ENCODE measurements around the gene UNC50.
A peak's percentile ranks its signal among the peaks of the same experiment; 100 is the strongest.
"Not testable (repeated sequence)": the region's sequence is repeated elsewhere in the genome, so short reads cannot be mapped to it uniquely, and the experiment has no call there.

UNC50 gene

DNA sequence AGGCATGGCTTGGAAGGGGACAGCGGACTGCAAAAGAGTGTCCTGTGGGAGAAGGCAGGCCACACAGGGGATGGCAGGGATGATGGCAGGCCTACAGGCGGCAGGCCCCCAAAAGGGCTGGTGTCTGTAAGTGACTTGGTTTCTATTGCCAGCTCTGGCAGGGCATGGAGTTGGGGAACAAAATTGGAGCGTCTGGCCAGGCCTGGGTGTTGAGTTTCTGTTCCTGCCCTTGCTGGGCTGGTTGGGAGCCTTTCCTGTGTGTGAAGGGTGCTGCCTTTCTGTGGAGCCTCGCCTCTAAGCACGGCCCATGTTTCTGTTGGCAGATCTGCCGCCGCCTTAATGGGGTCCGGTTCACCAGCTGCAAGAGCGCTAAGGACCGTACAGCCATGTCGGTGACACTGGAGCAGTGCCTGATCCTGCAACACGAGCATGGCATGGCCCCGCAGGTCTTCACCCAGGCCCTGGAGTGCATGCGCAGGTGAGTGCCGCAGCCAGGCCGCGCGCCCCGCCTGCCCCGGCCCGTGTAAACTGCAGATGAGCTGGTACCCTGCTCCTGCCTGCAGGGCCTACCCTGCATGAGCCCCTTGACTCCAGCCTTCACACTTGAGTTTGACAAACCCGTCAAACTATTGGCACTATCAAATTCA is 31.6 kb upstream of the UNC50 start:
- DNase-seq (ENCODE audit: low read depth): no peak

DNA sequence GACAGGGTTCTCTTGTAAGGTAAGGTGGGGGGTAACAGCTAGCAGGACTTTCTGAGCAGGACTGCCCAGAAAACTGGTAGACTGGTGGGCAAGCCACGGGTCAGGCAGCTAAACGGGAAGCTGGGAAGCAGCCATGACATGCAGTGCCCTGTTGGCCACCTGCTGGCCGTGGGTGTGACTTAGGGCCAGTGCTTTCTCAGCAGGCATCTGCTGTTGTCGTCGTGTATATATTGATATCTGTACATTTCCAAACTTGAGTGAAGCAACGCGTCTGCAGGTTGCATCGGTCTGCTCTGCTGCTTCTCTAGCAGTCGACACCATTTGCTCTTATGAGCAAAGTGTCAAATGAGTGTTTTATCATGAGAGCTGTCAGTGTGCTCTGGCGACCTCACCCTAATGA is 31.1 kb upstream of the UNC50 start:
- DNase-seq (ENCODE audit: low read depth): no peak

DNA sequence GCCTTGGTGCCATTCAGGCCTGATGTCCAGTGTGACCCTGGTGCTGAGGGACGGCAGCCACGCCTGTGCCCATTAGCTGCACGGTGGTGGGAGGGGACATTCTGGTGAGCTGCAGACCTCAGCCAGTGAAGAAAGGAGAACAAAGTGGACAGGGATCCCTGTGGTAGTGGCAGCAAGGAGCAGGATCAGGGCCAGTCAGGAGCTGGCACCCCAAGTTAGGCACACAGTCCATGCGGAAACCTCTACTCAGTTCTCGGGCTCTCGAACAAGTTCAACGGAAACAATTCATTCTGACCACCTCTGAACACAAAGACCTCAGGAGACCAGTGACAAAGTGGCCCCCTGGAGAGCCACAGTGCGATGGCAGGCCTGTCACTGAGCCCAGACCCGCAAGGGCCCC is 30.2 kb upstream of the UNC50 start:
- no peak for DNase-seq (ENCODE audit: low read depth)

DNA sequence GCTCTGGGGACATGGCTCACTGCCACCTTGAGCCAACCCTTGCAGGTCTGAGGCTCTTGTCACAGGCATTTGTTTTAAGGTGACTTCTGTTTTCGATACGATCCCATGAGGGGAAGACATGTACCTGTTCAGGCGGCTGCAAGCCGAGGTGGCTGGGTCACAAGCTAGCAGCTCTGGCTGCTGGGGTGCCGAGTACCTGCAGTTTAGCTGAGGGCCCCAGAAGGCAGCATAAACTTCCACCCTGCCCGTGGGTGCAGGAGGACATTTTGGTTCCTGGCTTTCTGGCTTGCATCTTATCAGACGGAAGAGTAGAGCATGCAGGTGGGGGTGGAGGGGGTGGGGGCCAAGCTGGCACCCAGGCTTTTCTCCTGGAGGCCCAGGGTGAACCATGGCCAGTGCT is 28.5 kb upstream of the UNC50 start:
- DNase-seq (ENCODE audit: low read depth): no peak

DNA sequence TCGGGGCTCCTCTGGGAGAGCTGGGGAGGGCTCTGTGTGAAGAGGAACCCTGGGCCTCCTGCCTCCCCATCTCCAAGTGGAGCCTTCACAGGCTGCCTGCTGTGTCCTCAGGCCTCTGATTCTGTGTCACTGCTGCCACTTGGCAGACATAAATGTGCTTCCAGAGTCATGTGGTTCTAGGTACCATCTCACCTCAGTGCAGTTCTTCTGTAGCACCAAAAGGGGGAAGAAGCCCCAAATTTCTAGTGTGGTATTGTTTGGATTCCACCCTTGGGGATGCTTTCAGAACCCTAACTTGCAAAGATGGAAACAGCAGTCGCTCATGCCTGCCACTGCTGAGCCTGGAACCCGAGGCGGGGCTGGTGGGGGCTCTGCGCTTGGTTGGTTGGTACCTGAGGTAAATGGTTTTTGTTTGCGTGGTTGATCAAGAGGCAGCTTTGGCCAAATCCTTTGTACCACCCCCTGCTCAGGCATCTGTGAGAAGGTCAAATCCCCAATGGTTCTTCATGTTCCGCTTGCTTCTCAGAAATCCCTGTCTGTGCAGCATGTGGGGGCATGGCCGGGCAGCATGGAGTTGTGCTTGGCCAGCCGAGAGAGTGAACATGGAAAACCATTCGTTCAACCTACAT is 27.6 kb upstream of the UNC50 start:
- DNase-seq (ENCODE audit: low read depth): no peak

DNA sequence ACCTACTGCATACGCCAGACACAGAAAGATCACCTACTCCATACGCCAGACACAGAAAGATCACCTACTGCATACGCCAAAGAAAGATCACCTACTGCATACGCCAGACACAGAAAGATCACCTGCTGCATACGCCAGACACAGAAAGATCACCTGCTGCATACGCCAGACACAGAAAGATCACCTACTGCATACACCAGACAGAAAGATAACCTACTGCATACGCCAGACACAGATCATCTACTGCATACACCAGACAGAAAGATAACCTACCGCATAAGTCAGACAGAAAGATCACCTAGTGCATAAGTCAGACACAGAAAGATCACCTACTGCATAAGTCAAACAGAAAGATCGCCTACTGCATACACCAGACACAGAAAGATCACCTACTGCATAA is 25.9 kb upstream of the UNC50 start:
- no peak for DNase-seq (ENCODE audit: low read depth)

DNA sequence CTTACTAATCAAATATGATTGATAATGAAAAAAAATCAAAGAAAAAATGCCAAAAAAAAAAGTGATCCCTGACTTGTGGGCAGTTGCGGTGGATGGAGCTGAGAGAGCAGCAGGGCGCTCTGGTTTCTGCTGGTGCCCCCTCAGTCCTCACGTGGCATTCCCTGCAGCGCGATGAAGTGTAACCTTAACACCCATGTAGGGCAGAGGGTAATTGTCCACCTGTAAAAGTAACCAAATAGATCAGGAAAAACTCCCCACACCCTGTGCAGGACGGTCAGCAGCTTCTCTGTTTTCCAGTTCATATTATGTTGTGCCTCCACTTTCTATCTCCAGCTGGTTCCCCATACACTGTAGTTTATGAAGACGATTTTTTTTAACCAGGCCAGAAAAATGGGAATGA is 25.1 kb upstream of the UNC50 start:
- DNase-seq (ENCODE audit: low read depth): no peak

DNA sequence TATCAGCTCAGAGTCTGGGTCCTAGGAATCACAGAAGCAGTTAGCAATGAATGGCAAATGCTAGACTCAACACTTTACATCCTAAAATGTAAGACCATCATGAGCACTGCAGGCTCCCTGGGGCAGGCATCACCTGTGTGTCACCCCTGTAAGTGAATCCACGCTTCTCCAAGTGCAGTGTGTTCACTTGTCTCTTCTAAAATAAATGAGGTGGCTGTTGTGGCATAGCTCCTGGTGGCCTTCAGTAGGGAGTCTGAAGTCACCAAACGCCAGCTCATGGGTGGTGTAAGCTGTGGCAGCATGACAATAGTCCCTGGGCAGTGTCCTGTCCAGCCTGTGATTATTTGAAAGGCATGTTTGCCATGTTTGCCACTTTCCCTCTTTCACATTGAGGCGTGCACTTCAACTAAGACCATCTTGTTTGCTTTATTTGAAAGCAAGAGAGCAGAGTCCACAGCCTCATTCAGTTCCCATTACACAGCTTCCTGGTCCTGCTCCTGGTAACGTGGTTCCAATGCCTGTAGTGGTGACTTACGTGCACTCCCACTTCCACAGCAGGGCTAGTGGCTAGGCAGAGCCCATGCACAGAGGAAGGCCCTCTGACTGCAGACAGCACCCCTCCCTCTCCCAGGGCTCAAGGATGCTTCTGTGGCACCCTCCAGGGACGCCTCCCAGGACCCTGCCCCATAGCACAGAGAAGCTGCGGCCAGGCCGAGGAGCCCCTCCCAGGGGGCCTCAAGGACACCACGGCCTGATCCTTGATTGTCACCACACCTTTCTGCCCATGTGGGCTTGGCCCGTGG is 24.4 kb upstream of the UNC50 start:
- DNase-seq (ENCODE audit: low read depth): no peak

DNA sequence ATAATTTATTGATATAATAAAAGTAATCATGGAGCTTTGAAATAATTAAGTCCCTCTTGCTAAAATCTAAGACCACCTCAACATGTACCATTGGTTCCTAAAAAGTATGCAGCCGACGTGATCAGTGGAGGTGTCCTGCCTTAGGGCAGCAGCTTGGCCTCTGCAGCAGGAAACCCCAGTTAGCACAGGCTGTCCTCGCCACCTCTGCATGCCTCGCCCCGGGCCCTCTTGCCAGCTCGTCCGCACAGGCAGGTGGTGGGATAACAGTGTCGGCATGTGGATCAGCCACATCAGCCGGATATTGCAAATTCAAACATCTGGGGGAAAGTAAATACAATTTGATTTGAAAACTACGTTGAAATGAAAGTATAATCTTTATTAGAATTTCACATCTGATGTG is 23.0 kb upstream of the UNC50 start:
- DNase-seq (ENCODE audit: low read depth): no peak

DNA sequence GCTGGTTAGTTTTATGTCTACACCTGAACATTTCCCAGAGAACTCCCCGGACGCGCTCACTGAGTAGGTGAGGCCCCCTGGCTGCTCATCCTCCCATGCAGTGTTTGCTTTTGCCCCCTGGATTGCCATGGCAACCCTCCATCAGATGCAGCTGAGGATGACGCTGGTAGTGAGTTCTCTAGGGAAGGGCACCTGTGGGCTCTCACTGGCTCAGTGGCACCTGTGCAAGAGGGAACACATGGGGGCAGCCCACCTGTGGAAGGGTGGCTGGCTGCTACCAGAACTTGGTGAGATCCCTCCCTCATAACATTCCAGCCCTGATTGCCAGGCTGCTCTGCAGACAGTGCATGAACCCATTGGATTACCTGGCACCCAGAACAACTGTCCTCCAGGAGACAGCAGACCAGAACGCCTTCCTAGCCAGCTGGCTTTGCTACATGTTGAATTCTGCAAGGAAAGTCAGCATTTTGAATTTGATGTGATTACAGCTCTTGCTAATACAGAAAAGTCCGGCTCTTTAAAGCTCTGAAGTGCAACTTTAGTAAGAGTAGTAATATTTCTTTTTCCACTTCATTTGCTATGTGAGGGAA is 21.7 kb upstream of the UNC50 start:
- DNase-seq (ENCODE audit: low read depth): no peak

DNA sequence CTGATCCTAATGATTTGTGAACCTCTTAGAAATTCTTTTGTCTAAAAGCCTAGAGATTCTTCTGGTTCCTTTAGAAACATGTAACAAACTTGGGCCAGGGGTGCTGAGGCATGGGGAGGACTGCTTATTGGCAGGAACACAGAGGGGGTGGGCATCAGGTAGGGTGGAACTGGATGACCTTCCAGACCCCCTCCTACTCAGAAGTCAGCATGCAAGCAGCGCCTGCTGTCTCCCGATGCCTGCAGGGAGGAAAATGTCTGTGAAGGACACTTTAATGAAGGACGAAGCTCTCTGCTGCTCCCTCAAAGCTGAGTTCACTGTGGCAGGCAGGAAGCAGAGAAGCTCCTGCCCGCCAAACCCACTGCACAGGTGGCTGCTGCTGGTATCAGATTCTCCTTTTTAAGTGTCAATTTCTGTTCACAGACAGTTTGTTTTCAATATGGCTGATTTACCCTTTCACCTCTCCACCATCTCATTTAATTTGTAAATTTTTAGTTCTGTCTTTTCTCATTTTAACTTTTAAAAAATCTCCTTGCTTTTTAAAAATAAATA is 19.4 kb upstream of the UNC50 start:
- no peak for DNase-seq (ENCODE audit: low read depth)

DNA sequence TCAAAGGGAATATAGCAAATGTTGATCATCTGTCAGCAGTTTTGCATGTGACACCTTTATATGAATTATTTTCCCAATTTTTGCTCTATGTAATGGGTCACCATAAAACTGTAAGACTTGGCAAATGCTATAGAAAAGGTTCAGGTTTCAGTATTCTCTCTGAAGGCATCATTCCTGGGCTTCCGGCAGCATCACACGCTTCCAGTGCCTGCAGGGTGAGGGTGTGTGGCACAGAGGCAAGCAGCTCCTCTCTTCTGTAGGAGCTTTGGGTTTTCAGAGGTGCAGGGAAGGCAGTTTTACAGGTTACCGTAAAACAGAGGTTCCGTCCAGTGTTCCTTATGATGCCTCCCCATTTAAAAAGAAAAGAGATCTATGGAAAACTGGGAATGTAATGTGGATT is 18.9 kb upstream of the UNC50 start:
- DNase-seq (ENCODE audit: low read depth): no peak

DNA sequence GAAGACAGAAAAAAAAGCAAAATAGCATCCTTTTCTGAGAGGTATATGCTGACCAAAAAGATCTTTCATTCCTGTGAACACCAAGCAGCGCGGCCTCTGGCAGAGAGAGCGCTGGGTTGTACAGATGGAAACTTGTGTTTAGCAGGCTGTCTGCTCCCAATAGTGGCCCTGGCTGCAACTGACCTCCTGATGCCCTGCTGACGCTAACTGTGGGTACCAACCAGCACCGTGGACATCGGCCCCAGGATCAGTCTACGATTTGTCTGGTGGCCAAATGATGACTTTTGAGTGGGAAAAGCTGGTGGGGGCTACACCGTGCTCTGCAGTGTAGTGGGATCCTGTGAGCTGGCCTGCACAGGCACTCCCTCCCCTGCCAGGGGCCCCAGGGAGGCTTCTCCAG is 15.8 kb upstream of the UNC50 start:
- no peak for DNase-seq (ENCODE audit: low read depth)

DNA sequence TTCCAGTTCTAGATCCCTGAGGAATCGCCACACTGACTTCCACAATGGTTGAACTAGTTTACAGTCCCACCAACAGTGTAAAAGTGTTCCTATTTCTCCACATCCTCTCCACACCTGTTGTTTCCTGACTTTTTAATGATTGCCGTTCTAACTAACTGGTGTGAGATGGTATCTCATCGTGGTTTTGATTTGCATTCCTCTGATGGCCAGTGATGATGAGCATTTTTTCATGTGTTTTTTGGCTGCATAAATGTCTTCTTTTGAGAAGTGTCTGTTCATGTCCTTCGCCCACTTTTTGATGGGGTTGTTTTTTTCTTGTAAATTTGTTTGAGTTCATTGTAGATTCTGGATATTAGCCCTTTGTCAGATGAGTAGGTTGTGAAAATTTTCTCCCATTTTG is 13.7 kb upstream of the UNC50 start:
- not testable (repeated sequence) for DNase-seq (ENCODE audit: low read depth)

DNA sequence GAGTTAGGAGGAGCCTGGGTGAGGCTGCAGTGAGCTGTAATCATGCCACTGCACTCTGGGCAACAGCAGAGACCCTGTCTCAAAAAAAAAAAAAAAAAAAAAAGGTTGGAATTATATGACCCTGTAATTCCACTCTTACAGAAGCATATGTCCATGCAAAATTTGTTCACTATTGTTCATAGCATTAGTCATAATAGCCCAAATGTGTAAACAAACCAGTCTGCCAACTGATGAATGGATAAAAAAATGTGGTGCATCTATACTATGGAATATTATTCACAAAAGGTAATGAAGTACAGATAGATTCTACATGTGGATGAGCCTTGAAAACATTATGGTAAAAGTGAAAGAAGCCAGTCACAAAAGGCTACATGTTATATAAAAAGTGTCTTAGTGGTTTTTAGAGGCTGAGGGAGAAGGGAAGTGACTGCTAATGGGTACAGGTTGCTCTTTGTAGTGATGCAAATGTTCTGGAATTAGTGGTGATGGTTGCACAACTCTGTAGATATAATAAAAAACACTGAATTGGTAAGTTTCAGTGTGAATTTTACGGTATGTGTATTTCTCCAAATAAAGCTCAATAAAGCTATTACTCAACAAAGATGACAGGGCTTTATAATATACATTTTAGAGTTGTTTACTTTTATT is 9.5 kb upstream of the UNC50 start:
- peak; percentile 67 for DNase-seq (ENCODE audit: low read depth)

DNA sequence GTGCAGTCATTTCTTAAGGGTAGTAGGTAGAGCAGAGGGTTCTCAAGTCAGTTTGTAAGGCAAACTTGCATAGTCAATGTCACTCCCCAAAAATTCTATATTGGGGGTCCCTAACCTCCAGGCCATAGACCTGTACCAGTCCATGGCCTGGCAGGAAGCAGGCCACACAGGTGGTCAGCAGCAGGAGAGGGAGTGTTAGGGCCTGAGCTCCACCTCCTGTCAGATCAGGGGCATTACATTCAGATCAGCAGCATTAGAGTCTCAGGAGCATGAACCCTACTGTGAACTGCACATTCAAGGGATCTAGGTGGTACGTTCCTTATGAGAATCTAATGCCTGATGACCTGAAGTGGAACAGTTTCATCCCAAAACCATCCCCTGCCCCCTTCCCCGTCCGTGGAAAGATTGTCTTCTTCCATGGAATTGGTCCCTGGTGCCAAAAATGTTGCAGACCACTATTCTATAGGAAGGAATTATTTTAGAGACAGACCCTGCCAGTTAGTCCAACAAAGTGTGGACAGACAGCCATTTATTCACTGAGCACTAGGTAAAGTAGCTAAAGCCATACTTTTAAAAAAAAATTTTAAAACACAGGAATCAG is 6.8 kb upstream of the UNC50 start:
- peak; percentile 58 for DNase-seq (ENCODE audit: low read depth)

DNA sequence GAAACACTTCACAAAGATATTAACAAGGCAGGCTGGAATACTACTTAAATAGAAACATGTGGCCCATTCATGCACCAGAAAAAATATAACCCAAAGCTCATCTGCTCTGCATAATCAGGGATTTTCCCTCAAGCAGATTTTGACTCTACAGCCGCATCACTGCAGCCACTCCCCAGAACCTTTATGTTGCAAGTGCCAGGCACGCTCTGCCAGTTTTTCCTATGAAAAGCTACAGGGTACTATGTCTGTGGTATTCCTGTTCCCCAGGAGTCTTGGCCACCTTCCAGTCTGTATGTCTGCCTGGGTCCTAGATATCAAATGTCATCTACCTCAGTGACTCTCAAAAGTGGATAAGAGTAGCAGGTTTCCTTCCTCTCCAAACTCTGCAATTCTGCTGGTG is 3.8 kb upstream of the UNC50 start:
- DNase-seq (ENCODE audit: low read depth): no peak

DNA sequence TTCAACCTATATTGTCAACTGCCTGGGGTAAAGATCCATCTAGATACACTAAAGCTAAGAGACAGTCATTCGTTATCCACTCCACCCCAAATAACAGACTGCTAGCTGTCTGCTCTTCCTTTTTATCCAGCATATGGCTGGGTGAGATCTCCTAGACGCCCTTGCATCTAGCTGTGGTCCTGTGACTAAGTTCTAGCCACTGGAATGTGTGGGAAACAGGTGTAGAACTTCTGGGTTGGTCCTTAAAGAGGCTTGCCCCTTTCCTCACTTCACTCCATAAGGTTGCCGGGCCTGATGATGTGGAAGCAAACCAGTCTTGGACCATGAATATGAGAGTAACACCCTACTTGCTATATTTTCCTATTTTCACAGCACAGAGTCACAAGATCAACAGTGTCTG is 3.3 kb upstream of the UNC50 start:
- no peak for DNase-seq (ENCODE audit: low read depth)

DNA sequence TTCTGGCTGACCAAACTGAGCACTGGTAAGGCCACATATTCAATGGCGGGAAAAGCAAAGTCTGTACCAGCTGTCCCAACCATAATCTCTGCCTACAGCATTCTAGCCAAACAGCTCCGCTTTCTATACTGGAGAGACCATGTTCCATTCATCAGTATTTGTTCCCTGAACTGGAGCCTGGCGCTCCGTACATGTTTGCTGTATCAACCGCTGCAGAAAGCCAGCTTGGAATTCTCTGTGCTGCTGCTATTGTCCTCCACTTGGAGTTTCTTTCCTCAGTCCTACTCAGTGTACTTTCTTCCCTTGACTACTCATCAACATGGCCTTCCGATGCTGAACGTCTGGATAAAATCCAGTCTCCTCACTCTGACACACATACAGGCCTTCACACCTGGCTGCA is 2.0 kb upstream of the UNC50 start:
- DNase-seq (ENCODE audit: low read depth): no peak

DNA sequence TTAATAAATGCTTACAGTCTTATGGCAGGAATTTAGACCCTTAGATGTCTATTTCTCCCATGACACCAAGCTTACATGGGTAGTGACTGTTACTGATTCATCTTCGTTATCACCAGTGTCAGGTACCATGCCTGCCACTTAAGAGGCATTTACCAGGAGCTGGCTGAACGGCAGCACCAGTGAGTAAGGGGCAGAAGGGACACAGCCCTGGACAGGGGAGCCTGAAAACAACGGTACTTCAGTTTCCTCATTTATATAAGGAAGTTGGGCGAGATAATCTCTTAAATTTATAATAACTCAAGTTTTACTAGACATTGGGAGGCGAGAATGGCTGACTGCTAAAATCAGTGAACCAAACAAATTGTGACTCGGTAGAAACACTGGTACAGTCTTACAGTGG is 1.3 kb upstream of the UNC50 start:
- no peak for DNase-seq (ENCODE audit: low read depth)

DNA sequence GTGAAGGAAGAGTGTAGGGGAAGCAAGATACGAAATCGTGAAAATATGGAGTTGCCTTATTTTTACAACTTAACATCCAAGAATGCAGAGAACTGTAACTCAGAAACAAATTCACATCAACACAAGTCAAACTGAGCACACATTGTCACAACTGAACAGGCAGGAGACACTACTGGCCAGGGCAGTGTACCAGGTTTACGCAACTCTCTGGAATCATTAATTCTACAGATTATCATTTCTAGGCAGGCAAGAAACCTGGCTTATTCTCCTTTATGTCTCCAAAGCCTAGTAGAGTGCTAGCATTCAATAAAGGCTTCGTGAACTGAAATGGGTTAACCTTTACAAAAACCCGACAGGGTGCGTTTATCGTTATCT is 661 bp upstream of the UNC50 start:
- peak; percentile 12 for DNase-seq (ENCODE audit: low read depth)

Data from amniotic epithelial cell (primary cell).